Astrocyte (in vitro differentiated cells and primary cell): ENCODE results near the gene PPP1R12B. TPM values are rescaled to one million over a fixed set of nuclear protein-coding genes. Genes with fewer than 3 reads are reported as not detected.

Experiments used
- DNase-seq: peaks from one replicate; pipeline ENCODE4 v3.0.0-alpha.2; 2010; ENCODE audit warnings: low read depth
- FAIRE-seq: peaks from 2 replicates; lab custom pipeline; 2011; peaks lifted over from hg19 to GRCh38; lab: Jason Lieb, UNC
- H2AFZ ChIP-seq: 2 replicates; pipeline ENCODE4 v1.6.0; 2012; ENCODE audit warnings: low read depth, low read length, inconsistent platforms
- H3K27ac ChIP-seq: 2 replicates; pipeline ENCODE4 v1.5.1; 2011; ENCODE audit warnings: low read depth, low read length, inconsistent platforms
- H3K27me3 ChIP-seq: 2 replicates; pipeline ENCODE4 v1.6.0; 2011; ENCODE audit warnings: low read length, inconsistent platforms; ENCODE audit not compliant: insufficient read depth
- H3K36me3 ChIP-seq: 2 replicates; pipeline ENCODE4 v1.5.1; 2011; ENCODE audit warnings: low read length, inconsistent platforms; ENCODE audit not compliant: insufficient read depth
- H3K4me1 ChIP-seq: 2 replicates; pipeline ENCODE4 v1.5.1; 2011; ENCODE audit warnings: low read length, inconsistent platforms; ENCODE audit not compliant: insufficient read depth
- H3K4me2 ChIP-seq: 2 replicates; pipeline ENCODE4 v1.6.0; 2012; ENCODE audit warnings: low read length, inconsistent platforms
- H3K4me3 ChIP-seq: 2 replicates; pipeline ENCODE4 v1.5.1; 2011; ENCODE audit warnings: low read depth, mild to moderate bottlenecking, low read length, inconsistent platforms; ENCODE audit not compliant: insufficient read depth
- H3K79me2 ChIP-seq: 2 replicates; pipeline ENCODE4 v1.6.0; 2012; ENCODE audit warnings: mild to moderate bottlenecking, low read length, inconsistent platforms; ENCODE audit not compliant: insufficient read depth
- H3K9ac ChIP-seq: 2 replicates; pipeline ENCODE4 v1.6.0; 2012; ENCODE audit warnings: mild to moderate bottlenecking, low read length, inconsistent platforms
- H3K9me3 ChIP-seq: 2 replicates; pipeline ENCODE4 v1.5.1; 2012; ENCODE audit warnings: low read depth, mild to moderate bottlenecking, low read length, inconsistent platforms; ENCODE audit not compliant: insufficient read depth
- H4K20me1 ChIP-seq: 2 replicates; pipeline ENCODE4 v1.6.0; 2012; ENCODE audit warnings: low read length, inconsistent platforms; ENCODE audit not compliant: insufficient read depth
- H3K27ac Mint-ChIP-seq: one replicate; pipeline ENCODE4 v1.8.0; 2021; ENCODE audit warnings: mild to moderate bottlenecking, mixed read lengths; ENCODE audit not compliant: unreplicated experiment
- H3K27me3 Mint-ChIP-seq: one replicate; pipeline ENCODE4 v1.8.0; 2021; ENCODE audit warnings: low read depth, mixed read lengths; ENCODE audit not compliant: unreplicated experiment
- H3K36me3 Mint-ChIP-seq: one replicate; pipeline ENCODE4 v1.8.0; 2021; ENCODE audit warnings: low read depth, mixed read lengths; ENCODE audit not compliant: unreplicated experiment
- H3K4me1 Mint-ChIP-seq: one replicate; pipeline ENCODE4 v1.8.0; 2021; ENCODE audit warnings: low read depth, mixed read lengths; ENCODE audit not compliant: unreplicated experiment
- H3K4me3 Mint-ChIP-seq: one replicate; pipeline ENCODE4 v1.8.0; 2021; ENCODE audit warnings: mild to moderate bottlenecking, moderate library complexity, mixed read lengths; ENCODE audit not compliant: unreplicated experiment
- H3K9me3 Mint-ChIP-seq: one replicate; pipeline ENCODE4 v1.8.0; 2021; ENCODE audit warnings: mild to moderate bottlenecking, mixed read lengths; ENCODE audit not compliant: unreplicated experiment
- EZH2 ChIP-seq: IDR thresholded peaks from 2 replicates; pipeline ENCODE4 v1.6.1; 2012; ENCODE audit warnings: mild to moderate bottlenecking, low read length, inconsistent platforms; ENCODE audit not compliant: insufficient read depth
- total RNA-seq: library from RNA; stranded (reverse); gene quantifications from 2 replicates; pipeline ENCODE4 v1.2.1, GENCODE V29; 2021
- TF ChIP-seq, protein P1 (sequence below): IDR thresholded peaks from 2 replicates; pipeline ENCODE4 v1.5.1; 2011; ENCODE audit warnings: low read depth, mild to moderate bottlenecking, inconsistent platforms, low read length, moderate library complexity; ENCODE audit not compliant: insufficient read depth

Gene PPP1R12B
- total RNA-seq, 1 donor from 2014 or later = 12.2 TPM

DNA sequence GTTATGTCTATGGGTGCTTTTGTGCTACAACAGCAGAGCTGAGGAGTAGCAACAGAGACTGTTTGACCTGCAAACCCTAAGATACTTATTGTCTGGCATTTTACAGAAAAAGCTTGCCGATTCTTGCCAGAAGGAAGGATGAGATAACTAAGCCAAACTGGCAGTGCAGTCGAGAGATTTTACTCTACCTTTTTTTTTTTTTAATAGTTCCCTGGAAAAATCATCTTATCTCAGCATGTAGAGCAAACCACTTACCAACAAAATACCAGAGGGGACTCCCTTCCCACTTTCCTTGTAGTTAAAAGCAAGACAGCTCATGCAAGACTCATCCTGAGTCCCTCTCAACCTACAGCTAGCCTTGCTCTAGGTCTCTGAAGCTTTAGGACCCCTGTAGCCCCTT is 228.9 kb downstream of the PPP1R12B start:
- H3K4me2 ChIP-seq = peak overlapping the region; percentile 45

DNA sequence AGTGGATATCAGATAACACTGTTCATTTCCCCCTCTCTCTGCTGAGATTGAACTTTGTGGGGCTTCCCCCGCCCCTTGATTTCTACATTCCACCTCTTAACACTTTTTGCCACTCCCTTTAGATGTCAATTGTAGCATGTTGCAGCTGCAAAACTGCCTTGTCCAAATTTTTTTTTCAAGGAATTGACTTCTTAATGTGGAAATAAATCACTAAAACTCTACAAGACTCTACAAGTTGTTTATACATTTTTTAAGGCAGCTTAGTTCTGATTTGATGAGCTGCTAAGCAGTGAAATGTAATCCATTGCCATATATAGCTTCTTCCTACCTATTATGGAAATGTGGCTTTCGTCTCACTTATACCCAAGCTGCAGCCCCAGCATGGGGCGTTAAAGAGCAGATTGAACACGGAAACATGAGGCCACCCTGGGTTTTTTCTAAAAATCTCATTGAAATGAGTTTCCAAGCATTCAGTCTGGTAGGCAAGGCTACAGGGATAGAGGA is 229.6 kb downstream of the PPP1R12B start:
- TF ChIP-seq EZH2 = no peak
- TF ChIP-seq, protein P1, sequence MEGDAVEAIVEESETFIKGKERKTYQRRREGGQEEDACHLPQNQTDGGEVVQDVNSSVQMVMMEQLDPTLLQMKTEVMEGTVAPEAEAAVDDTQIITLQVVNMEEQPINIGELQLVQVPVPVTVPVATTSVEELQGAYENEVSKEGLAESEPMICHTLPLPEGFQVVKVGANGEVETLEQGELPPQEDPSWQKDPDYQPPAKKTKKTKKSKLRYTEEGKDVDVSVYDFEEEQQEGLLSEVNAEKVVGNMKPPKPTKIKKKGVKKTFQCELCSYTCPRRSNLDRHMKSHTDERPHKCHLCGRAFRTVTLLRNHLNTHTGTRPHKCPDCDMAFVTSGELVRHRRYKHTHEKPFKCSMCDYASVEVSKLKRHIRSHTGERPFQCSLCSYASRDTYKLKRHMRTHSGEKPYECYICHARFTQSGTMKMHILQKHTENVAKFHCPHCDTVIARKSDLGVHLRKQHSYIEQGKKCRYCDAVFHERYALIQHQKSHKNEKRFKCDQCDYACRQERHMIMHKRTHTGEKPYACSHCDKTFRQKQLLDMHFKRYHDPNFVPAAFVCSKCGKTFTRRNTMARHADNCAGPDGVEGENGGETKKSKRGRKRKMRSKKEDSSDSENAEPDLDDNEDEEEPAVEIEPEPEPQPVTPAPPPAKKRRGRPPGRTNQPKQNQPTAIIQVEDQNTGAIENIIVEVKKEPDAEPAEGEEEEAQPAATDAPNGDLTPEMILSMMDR = no peak
- Histone ChIP-seq H3K9me3 (no peaks in the 10 kb centered on the region), H3K4me2 (peak overlapping the region; percentile 45), H3K36me3 (no peaks in the 10 kb centered on the region), H3K9ac (no peak overlapping the region), H2AFZ (no peak overlapping the region), H3K27ac (peak overlapping the region; percentile 21), H3K79me2 (no peaks in the 10 kb centered on the region), H3K4me3 (no peak overlapping the region), H3K27me3 (no peaks in the 10 kb centered on the region), H4K20me1 (no peaks in the 10 kb centered on the region), H3K4me1 (peaks cover 48% of the 10 kb centered on the region)
- no peak overlapping the region for H3K4me3 Mint-ChIP-seq
- H3K4me1 Mint-ChIP-seq = peaks cover 26% of the 10 kb centered on the region
- DNase-seq (peak; percentile 85), FAIRE-seq (no peak)
- H3K36me3 Mint-ChIP-seq = peaks cover 9% of the 10 kb centered on the region
- peaks cover 3% of the 10 kb centered on the region for H3K27me3 Mint-ChIP-seq
- peaks cover 2% of the 10 kb centered on the region for H3K9me3 Mint-ChIP-seq
- H3K27ac Mint-ChIP-seq = no peak overlapping the region

More for the DNA sequence above, 228.9 kb downstream of the PPP1R12B start:
- peaks cover 9% of the 10 kb centered on the region for H3K36me3 Mint-ChIP-seq
- peaks cover 3% of the 10 kb centered on the region for H3K27me3 Mint-ChIP-seq
- H4K20me1 ChIP-seq = no peaks in the 10 kb centered on the region
- no peak overlapping the region for H3K4me3 ChIP-seq
- H2AFZ ChIP-seq = no peak overlapping the region
- DNase-seq (peak; percentile 72), FAIRE-seq (no peak)
- H3K4me1 ChIP-seq = peaks cover 48% of the 10 kb centered on the region
- no peaks in the 10 kb centered on the region for H3K27me3 ChIP-seq
- H3K4me3 Mint-ChIP-seq = no peak overlapping the region
- peak overlapping the region; percentile 10 for H3K27ac ChIP-seq
- H3K9me3 Mint-ChIP-seq = peaks cover 2% of the 10 kb centered on the region
- no peaks in the 10 kb centered on the region for H3K79me2 ChIP-seq
- TF ChIP-seq EZH2 = no peak
- TF ChIP-seq, protein P1 = no peak
- no peak overlapping the region for H3K9ac ChIP-seq
- peaks cover 26% of the 10 kb centered on the region for H3K4me1 Mint-ChIP-seq
- H3K27ac Mint-ChIP-seq = no peak overlapping the region
- H3K9me3 ChIP-seq = no peaks in the 10 kb centered on the region
- H3K36me3 ChIP-seq = no peaks in the 10 kb centered on the region

DNA sequence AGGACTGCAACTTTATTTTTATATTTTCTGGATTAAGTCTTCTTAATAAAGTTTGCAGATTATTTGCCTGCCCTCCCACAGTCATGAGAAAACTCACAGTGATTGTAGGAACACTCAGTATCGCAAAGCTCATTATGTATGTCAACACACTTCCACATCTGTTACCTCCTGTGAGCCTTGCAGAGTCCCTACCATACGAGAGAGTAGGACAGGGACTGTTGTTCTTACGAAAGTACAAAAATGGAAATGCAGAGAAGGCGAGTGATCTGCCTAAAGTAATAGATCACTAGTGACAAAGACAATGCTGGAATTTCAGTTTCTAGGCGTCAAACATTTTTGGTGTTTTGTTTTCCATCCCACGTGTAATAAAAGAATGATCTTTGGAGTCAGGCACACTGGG is 230.1 kb downstream of the PPP1R12B start:
- TF ChIP-seq, protein P1 = no peak
- TF ChIP-seq EZH2 = no peak
- H3K9me3 ChIP-seq = no peaks in the 10 kb centered on the region
- H3K9ac ChIP-seq = no peak overlapping the region
- no peak overlapping the region for H3K4me3 ChIP-seq
- peaks cover 2% of the 10 kb centered on the region for H3K9me3 Mint-ChIP-seq
- FAIRE-seq = no peak
- DNase-seq = peak; percentile 52
- H3K36me3 Mint-ChIP-seq = peaks cover 9% of the 10 kb centered on the region
- H3K36me3 ChIP-seq = no peaks in the 10 kb centered on the region
- H3K4me3 Mint-ChIP-seq = no peak overlapping the region
- peaks cover 3% of the 10 kb centered on the region for H3K27me3 Mint-ChIP-seq
- peaks cover 48% of the 10 kb centered on the region for H3K4me1 ChIP-seq
- peak overlapping the region; percentile 21 for H3K27ac ChIP-seq
- no peaks in the 10 kb centered on the region for H4K20me1 ChIP-seq
- no peak overlapping the region for H2AFZ ChIP-seq
- no peaks in the 10 kb centered on the region for H3K27me3 ChIP-seq
- peaks cover 26% of the 10 kb centered on the region for H3K4me1 Mint-ChIP-seq
- H3K27ac Mint-ChIP-seq = no peak overlapping the region
- H3K79me2 ChIP-seq = no peaks in the 10 kb centered on the region
- peak overlapping the region; percentile 45 for H3K4me2 ChIP-seq
